HL-60 (cell line): Measurements from ENCODE around the gene SYCN.

Source experiments
- CTCF ChIP-seq: IDR thresholded peaks from one replicate; pipeline ENCODE4 v1.5.1; 2011; ENCODE audit warnings: low read length, control low read depth, inconsistent platforms; ENCODE audit not compliant: insufficient read depth
- GABPA ChIP-seq: IDR thresholded peaks from 2 replicates; pipeline ENCODE4 v1.6.1; 2012; ENCODE audit warnings: low read depth
- POLR2AphosphoS5 ChIP-seq: IDR thresholded peaks from 2 replicates; pipeline ENCODE4 v1.6.1; 2012; ENCODE audit warnings: low read depth
- REST ChIP-seq: IDR thresholded peaks from 2 replicates; pipeline ENCODE4 v1.6.1; 2012; ENCODE audit warnings: low read depth; ENCODE audit not compliant: insufficient replicate concordance
- SPI1 ChIP-seq: IDR thresholded peaks from 2 replicates; pipeline ENCODE4 v1.6.1; 2012; ENCODE audit warnings: low read depth, mild to moderate bottlenecking, borderline replicate concordance

- TF ChIP-seq CTCF: no peak
- no peak for TF ChIP-seq REST
- TF ChIP-seq SPI1: no peak
- no peak for TF ChIP-seq POLR2AphosphoS5
- no peak for TF ChIP-seq GABPA
Measured at GRCh38 chr19:39180749-39181148, 23.3 kb downstream of the SYCN start.
